Activated CD4-positive, alpha-beta T cell treated with anti-CD3 and anti-CD28 coated beads for 48 hours (primary cell): Measurements from ENCODE around the gene RSRC1.
"Not testable (repeated sequence)": the region's sequence is repeated elsewhere in the genome, so short reads cannot be mapped to it uniquely, and the experiment has no call there.

Experiments used
- DNase-seq: peaks from one replicate; pipeline ENCODE4 v3.0.0-alpha.2; 2020

Gene RSRC1

GRCh38 chr3:158109804-158110657 is at the start of gene RSRC1:
RSRC1 (plus strand) TSS chr3:158110089; CDS start chr3:158122105, 12,016 bp downstream.
- DNase-seq: peak; percentile 85

GRCh38 chr3:158065574-158065973 is 44.3 kb upstream of the RSRC1 start:
- not testable (repeated sequence) for DNase-seq

- DNase-seq: no peak
Measured at GRCh38 chr3:158072790-158073189, 37.1 kb upstream of the RSRC1 start.

- DNase-seq: no peak
Measured at GRCh38 chr3:158074591-158074990, 35.3 kb upstream of the RSRC1 start.

- DNase-seq: no peak
Measured at GRCh38 chr3:158079599-158079998, 30.3 kb upstream of the RSRC1 start.

- DNase-seq: no peak
Measured at GRCh38 chr3:158084651-158085050, 25.2 kb upstream of the RSRC1 start.

GRCh38 chr3:158085358-158085757 is 24.5 kb upstream of the RSRC1 start:
- no peak for DNase-seq

- DNase-seq: no peak
Measured at GRCh38 chr3:158085931-158086330, 24.0 kb upstream of the RSRC1 start.

GRCh38 chr3:158086361-158086760 is 23.5 kb upstream of the RSRC1 start:
- DNase-seq: no peak

- no peak for DNase-seq
Measured at GRCh38 chr3:158086776-158087175, 23.1 kb upstream of the RSRC1 start.

GRCh38 chr3:158091531-158091930 is 18.4 kb upstream of the RSRC1 start:
- DNase-seq: no peak

- DNase-seq: no peak
Measured at GRCh38 chr3:158093526-158093925, 16.4 kb upstream of the RSRC1 start.

- DNase-seq: no peak
Measured at GRCh38 chr3:158094235-158095110, 15.4 kb upstream of the RSRC1 start.

GRCh38 chr3:158095111-158095813 is 14.6 kb upstream of the RSRC1 start:
- DNase-seq: no peak

GRCh38 chr3:158095814-158096704 is 13.8 kb upstream of the RSRC1 start:
- DNase-seq: no peak

GRCh38 chr3:158097081-158097592 is 12.8 kb upstream of the RSRC1 start:
- DNase-seq: no peak

GRCh38 chr3:158097593-158098308 is 12.1 kb upstream of the RSRC1 start:
- peak; percentile 83 for DNase-seq

GRCh38 chr3:158098309-158098639 is 11.6 kb upstream of the RSRC1 start:
- DNase-seq: no peak

GRCh38 chr3:158098834-158099424 is 11.0 kb upstream of the RSRC1 start:
- no peak for DNase-seq

GRCh38 chr3:158100681-158101080 is 9.2 kb upstream of the RSRC1 start:
- DNase-seq: no peak
